Large intestine (tissue), 3 donors: ENCODE measurements around the gene NFKBIZ. TPM values are rescaled to one million over a fixed set of nuclear protein-coding genes. Genes with fewer than 3 reads are reported as not detected.
"Not testable (repeated sequence)": the region's sequence is repeated elsewhere in the genome, so short reads cannot be mapped to it uniquely, and the experiment has no call there.

Experiments used
- DNase-seq, 2 donors: peaks; one replicate each; pipeline versions ENCODE4 v3.0.0 to v3.0.0-alpha.2; 2013
- H3K27ac ChIP-seq: one replicate; pipeline ENCODE4 v1.5.1; 2013; ENCODE audit warnings: low read length
- H3K27me3 ChIP-seq: 2 replicates; pipeline ENCODE4 v1.6.1; 2013; ENCODE audit warnings: low read length; ENCODE audit not compliant: control insufficient read depth, insufficient read depth
- H3K36me3 ChIP-seq: 2 replicates; pipeline ENCODE4 v1.6.1; 2013; ENCODE audit warnings: low read length; ENCODE audit not compliant: control insufficient read depth, insufficient read depth
- H3K4me1 ChIP-seq: one replicate; pipeline ENCODE4 v1.6.1; 2013; ENCODE audit warnings: low read length; ENCODE audit not compliant: control insufficient read depth, insufficient read depth
- H3K4me3 ChIP-seq: one replicate; pipeline ENCODE4 v1.5.1; 2013; ENCODE audit warnings: low read length
- H3K9me3 ChIP-seq: one replicate; pipeline ENCODE4 v1.6.1; 2013; ENCODE audit warnings: mild to moderate bottlenecking, low read depth, low read length, moderate library complexity; ENCODE audit not compliant: control insufficient read depth
- whole genome bisulfite sequencing: methylation state at CpG from one replicate; pipeline ENCODE4 v1.1.5; 2013; ENCODE audit warnings: low lambda C conversion rate; ENCODE audit not compliant: insufficient coverage; 5-methylcytosine and 5-hydroxymethylcytosine counted together
- polyA plus RNA-seq: library from polyadenylated mRNA; unstranded; fragments of 120-200 nt; gene quantifications from one replicate; pipeline ENCODE4 v1.2.1, GENCODE V29; 2013

The NFKBIZ gene
- polyA plus RNA-seq, 1 donor = 299 TPM

GRCh38 chr3:101892648-101893047 is 43.3 kb downstream of the NFKBIZ start:
- H3K27me3 ChIP-seq = no peaks in the 10 kb centered on the region
- H3K4me1 ChIP-seq = no peaks in the 10 kb centered on the region
- no peak overlapping the region for H3K4me3 ChIP-seq
- DNase-seq = no peak
- no peaks in the 10 kb centered on the region for H3K36me3 ChIP-seq
- WGBS = no CpG with 5 or more reads among the region's 1 CpG
- H3K9me3 ChIP-seq = no peaks in the 10 kb centered on the region
- no peak overlapping the region for H3K27ac ChIP-seq

DNA sequence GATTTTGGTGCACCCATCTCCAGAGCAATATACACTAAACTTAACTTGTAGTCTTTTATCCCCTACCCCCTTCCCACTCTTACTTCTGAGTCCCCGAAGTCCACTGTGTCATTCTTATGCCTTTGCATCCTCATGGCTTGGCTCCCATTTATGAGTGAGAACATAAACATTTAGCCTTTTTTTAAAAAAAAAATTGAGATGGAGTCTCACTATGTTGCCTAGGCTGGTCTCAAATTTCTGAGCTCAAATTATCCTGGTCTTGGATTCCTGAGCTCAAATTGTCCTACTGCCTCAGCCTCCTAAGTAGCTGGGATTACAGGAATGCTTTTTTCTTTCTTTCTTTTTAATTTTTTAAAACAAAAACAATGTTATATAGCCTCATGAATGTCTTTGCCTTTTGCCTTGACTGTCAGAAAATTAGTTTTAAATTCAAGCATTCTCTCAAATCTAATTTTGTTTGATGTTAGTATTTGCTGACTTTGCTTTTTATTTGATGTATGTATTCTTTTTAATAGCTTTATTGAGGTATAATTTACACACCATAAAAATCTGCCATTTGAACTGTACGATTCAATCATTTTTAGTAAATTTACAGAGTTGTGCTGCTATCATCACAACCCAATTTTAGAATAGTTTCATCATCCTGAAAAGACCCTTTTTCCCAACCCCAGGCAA is 46.9 kb downstream of the NFKBIZ start:
- Histone ChIP-seq H3K36me3 (no peaks in the 10 kb centered on the region), H3K4me3 (no peak overlapping the region), H3K4me1 (no peaks in the 10 kb centered on the region), H3K9me3 (no peaks in the 10 kb centered on the region), H3K27ac (no peak overlapping the region), H3K27me3 (no peaks in the 10 kb centered on the region)
- no peak for DNase-seq
- no CpG with 5 or more reads among the region's 2 CpGs for WGBS

DNA sequence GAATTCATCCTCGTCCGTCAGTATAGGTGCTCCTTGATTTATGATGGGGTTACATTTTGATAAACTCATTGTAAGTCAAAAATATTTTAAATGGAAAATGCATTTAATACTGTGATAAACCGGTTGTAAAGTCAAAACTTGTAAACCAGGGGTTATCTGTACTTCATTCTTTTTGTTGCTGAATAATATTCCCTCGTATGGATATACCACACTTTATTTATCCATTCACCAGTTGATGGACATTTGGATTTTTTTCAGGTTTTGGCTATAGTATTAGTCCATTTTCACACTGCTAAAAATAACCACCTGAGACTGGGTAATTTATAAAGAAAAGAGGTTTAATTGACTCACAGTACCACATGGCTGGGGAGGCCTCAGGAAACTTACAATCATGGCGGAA is 47.7 kb downstream of the NFKBIZ start:
- H3K9me3 ChIP-seq = no peaks in the 10 kb centered on the region
- no peak overlapping the region for H3K27ac ChIP-seq
- 100% methylated on average over 1 of the region's 5 CpGs for WGBS
- no peak for DNase-seq
- H3K36me3 ChIP-seq = no peaks in the 10 kb centered on the region
- no peaks in the 10 kb centered on the region for H3K27me3 ChIP-seq
- no peaks in the 10 kb centered on the region for H3K4me1 ChIP-seq
- H3K4me3 ChIP-seq = no peak overlapping the region

DNA sequence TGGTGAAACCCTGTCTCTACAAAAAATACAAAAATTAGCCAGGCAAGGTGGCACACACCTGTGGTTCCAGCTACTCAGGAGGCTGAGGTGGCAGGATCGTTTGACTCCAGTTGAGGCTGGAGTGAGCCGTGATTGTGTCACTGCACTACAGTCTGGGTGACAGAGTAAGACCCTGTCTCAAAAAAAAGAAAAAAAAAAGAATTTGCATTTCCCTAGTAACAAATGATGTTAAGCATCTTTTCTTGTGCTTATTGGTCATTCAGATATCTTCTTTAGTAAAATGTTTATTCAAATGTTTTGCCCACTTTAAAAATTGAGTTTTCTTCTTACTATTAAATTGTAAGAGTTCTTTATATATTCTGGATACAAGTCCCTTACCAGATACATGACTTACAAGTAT is 48.7 kb downstream of the NFKBIZ start:
- no peaks in the 10 kb centered on the region for H3K27me3 ChIP-seq
- H3K27ac ChIP-seq = no peak overlapping the region
- no peaks in the 10 kb centered on the region for H3K9me3 ChIP-seq
- no peak for DNase-seq
- no peaks in the 10 kb centered on the region for H3K36me3 ChIP-seq
- no peaks in the 10 kb centered on the region for H3K4me1 ChIP-seq
- no CpG with 5 or more reads among the region's 2 CpGs for WGBS
- no peak overlapping the region for H3K4me3 ChIP-seq

- no peaks in the 10 kb centered on the region for H3K27me3 ChIP-seq
- no peak overlapping the region for H3K4me3 ChIP-seq
- no peak for DNase-seq
- no peak overlapping the region for H3K27ac ChIP-seq
- no peaks in the 10 kb centered on the region for H3K4me1 ChIP-seq
- no peaks in the 10 kb centered on the region for H3K36me3 ChIP-seq
- WGBS = 60% methylated on average over 2 of the region's 5 CpGs
- H3K9me3 ChIP-seq = no peaks in the 10 kb centered on the region
Observed at GRCh38 chr3:101898752-101899169, 49.4 kb downstream of the NFKBIZ start.

- Histone ChIP-seq H3K27me3 (no peaks in the 10 kb centered on the region), H3K36me3 (no peaks in the 10 kb centered on the region), H3K9me3 (no peaks in the 10 kb centered on the region), H3K27ac (no peak overlapping the region), H3K4me1 (no peaks in the 10 kb centered on the region), H3K4me3 (no peak overlapping the region)
- no CpG with 5 or more reads among the region's 1 CpG for WGBS
- no peak for DNase-seq
Observed at GRCh38 chr3:101900316-101900715, 51.0 kb downstream of the NFKBIZ start.

- no peak for DNase-seq
- Histone ChIP-seq H3K4me3 (no peak overlapping the region), H3K9me3 (no peaks in the 10 kb centered on the region), H3K36me3 (no peaks in the 10 kb centered on the region), H3K27me3 (no peaks in the 10 kb centered on the region), H3K4me1 (no peaks in the 10 kb centered on the region), H3K27ac (no peak overlapping the region)
- no CpG with 5 or more reads among the region's 2 CpGs for WGBS
Observed at GRCh38 chr3:101900736-101901135, 51.4 kb downstream of the NFKBIZ start.

DNA sequence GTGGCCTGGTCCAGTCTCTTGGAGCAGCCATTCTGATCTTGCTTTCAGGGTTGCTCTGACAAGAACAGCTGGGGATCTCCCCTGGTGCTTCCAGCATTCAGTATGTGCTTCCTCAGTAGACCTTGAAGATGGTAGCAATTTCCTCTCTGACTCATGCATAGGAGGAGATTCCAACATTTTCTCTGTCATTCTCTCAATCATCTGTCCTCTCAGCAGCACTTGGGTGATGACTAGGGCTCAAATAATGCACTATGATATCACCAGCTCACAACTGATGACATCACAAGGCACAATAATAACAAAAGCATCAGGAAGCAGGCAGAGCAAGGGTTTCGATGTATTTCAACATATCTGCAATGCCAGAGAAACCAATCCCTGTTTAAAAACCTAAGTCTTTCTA is 52.7 kb downstream of the NFKBIZ start:
- no peak for DNase-seq
- H3K9me3 ChIP-seq = no peaks in the 10 kb centered on the region
- no peaks in the 10 kb centered on the region for H3K27me3 ChIP-seq
- H3K27ac ChIP-seq = no peak overlapping the region
- no peaks in the 10 kb centered on the region for H3K4me1 ChIP-seq
- H3K36me3 ChIP-seq = no peaks in the 10 kb centered on the region
- 100% methylated on average over 1 of the region's 1 CpG for WGBS
- no peak overlapping the region for H3K4me3 ChIP-seq

DNA sequence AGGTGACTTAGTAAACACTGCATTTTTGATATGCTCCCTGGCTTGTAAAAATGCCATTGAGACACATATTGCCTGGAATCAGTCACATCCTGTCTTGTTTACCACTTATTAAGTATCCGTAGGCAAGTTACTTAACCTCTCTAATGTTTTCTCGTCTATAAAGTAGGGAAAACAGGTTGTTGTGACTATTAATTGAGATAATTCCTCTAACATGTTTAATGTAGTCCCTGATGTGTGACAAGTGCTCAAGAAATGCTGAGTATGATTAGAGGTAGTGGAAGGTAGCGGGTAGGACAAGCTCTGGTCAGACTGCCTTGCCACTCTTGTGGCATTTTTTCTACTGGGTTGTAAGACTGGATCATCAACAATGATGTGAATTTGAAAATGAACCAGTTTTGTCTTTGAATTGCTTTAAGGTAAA is 54.1 kb downstream of the NFKBIZ start:
- WGBS = 83% methylated on average over 1 of the region's 3 CpGs
- no peak for DNase-seq
- H3K36me3 ChIP-seq = no peaks in the 10 kb centered on the region
- no peak overlapping the region for H3K4me3 ChIP-seq
- no peaks in the 10 kb centered on the region for H3K4me1 ChIP-seq
- H3K27me3 ChIP-seq = no peaks in the 10 kb centered on the region
- no peak overlapping the region for H3K27ac ChIP-seq
- H3K9me3 ChIP-seq = no peaks in the 10 kb centered on the region

- not testable (repeated sequence) for H3K4me1 ChIP-seq, H3K27me3 ChIP-seq, H3K4me3 ChIP-seq, H3K27ac ChIP-seq, H3K36me3 ChIP-seq, H3K9me3 ChIP-seq, DNase-seq
- WGBS = no CpG with 5 or more reads among the region's 1 CpG
Observed at GRCh38 chr3:101905573-101905972, 56.3 kb downstream of the NFKBIZ start.
